Smooth muscle cell (in vitro differentiated cells): Measurements from ENCODE around the gene ZC3H13. TPM values are rescaled to one million over a fixed set of nuclear protein-coding genes. Genes with fewer than 3 reads are reported as not detected.

ENCODE experiments used
- DNase-seq: peaks from one replicate; lab custom pipeline; 2025; ENCODE audit not compliant: unreplicated experiment; lab: John Stamatoyannopoulos, UW
- H2AFZ ChIP-seq: fragments of 200-600 bp; sonication (generic); 2 replicates; pipeline ENCODE4 v1.6.0; 2016; ENCODE audit warnings: antibody characterized with exemption, low read depth, mild to moderate bottlenecking
- H3F3A ChIP-seq: fragments of 200-600 bp; sonication (generic); 2 replicates; pipeline ENCODE4 v1.6.0; 2017; ENCODE audit warnings: antibody characterized with exemption, low read depth
- H3K27ac ChIP-seq: fragments of 200-600 bp; sonication (generic); 2 replicates; pipeline ENCODE4 v1.5.1; 2016; ENCODE audit warnings: low read depth, mild to moderate bottlenecking
- H3K27me3 ChIP-seq: fragments of 200-600 bp; sonication (generic); 2 replicates; pipeline ENCODE4 v1.6.1; 2016; ENCODE audit warnings: low read depth, mild to moderate bottlenecking
- H3K36me3 ChIP-seq: fragments of 200-600 bp; sonication (generic); 2 replicates; pipeline ENCODE4 v1.5.1; 2016; ENCODE audit warnings: low read depth
- H3K4me1 ChIP-seq: fragments of 200-600 bp; sonication (generic); 2 replicates; pipeline ENCODE4 v1.5.1; 2016; ENCODE audit warnings: low read depth
- H3K4me2 ChIP-seq: fragments of 200-600 bp; sonication (generic); 2 replicates; pipeline ENCODE4 v1.6.0; 2016; ENCODE audit warnings: mild to moderate bottlenecking
- H3K4me3 ChIP-seq: fragments of 200-600 bp; sonication (generic); 2 replicates; pipeline ENCODE4 v1.5.1; 2016; ENCODE audit warnings: mild to moderate bottlenecking
- H3K79me2 ChIP-seq: fragments of 200-600 bp; sonication (generic); 2 replicates; pipeline ENCODE4 v1.6.0; 2016; ENCODE audit warnings: low read depth, mild to moderate bottlenecking
- H3K9ac ChIP-seq: fragments of 200-600 bp; sonication (generic); 2 replicates; pipeline ENCODE4 v1.6.0; 2016; ENCODE audit warnings: low read depth
- H3K9me3 ChIP-seq: fragments of 200-600 bp; sonication (generic); replicated peaks from 2 replicates; pipeline ENCODE4 v1.5.1; 2016; ENCODE audit warnings: low read depth
- H4K20me1 ChIP-seq: fragments of 200-600 bp; sonication (generic); 2 replicates; pipeline ENCODE4 v1.6.0; 2016; ENCODE audit warnings: low read depth
- WGBS: methylation state at CpG from one replicate; pipeline ENCODE4 v1.1.7; 2016; ENCODE audit warnings: low lambda C conversion rate; 5-methylcytosine and 5-hydroxymethylcytosine counted together
- polyA plus RNA-seq: library from polyadenylated mRNA; unstranded; fragments of >200 nt; fragmentation: Nextera tagmentation; extraction: Ambion mirVana; gene quantifications from 2 replicates; pipeline ENCODE4 v1.2.1, GENCODE V29; 2016
- total RNA-seq: library from RNA; depleted of rRNA; stranded (reverse); fragments of >200 nt; gene quantifications from 2 replicates; pipeline ENCODE4 v1.2.3, GENCODE V29; 2014
- TF ChIP-seq, protein P1 (sequence below): fragments of 200-600 bp; sonication (generic); IDR thresholded peaks from 2 replicates; pipeline ENCODE4 v1.5.1; 2017; ENCODE audit warnings: borderline replicate concordance, mild to moderate bottlenecking, antibody characterized with exemption; ENCODE audit not compliant: insufficient read depth, poor library complexity, severe bottlenecking

The ZC3H13 gene, protein sequence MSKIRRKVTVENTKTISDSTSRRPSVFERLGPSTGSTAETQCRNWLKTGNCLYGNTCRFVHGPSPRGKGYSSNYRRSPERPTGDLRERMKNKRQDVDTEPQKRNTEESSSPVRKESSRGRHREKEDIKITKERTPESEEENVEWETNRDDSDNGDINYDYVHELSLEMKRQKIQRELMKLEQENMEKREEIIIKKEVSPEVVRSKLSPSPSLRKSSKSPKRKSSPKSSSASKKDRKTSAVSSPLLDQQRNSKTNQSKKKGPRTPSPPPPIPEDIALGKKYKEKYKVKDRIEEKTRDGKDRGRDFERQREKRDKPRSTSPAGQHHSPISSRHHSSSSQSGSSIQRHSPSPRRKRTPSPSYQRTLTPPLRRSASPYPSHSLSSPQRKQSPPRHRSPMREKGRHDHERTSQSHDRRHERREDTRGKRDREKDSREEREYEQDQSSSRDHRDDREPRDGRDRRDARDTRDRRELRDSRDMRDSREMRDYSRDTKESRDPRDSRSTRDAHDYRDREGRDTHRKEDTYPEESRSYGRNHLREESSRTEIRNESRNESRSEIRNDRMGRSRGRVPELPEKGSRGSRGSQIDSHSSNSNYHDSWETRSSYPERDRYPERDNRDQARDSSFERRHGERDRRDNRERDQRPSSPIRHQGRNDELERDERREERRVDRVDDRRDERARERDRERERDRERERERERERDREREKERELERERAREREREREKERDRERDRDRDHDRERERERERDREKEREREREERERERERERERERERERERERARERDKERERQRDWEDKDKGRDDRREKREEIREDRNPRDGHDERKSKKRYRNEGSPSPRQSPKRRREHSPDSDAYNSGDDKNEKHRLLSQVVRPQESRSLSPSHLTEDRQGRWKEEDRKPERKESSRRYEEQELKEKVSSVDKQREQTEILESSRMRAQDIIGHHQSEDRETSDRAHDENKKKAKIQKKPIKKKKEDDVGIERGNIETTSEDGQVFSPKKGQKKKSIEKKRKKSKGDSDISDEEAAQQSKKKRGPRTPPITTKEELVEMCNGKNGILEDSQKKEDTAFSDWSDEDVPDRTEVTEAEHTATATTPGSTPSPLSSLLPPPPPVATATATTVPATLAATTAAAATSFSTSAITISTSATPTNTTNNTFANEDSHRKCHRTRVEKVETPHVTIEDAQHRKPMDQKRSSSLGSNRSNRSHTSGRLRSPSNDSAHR (N-terminal part only)
- total RNA-seq = 20.4 and 21.6 TPM in 2 replicates
- polyA plus RNA-seq = 37.7 and 41.9 TPM in 2 replicates

DNA sequence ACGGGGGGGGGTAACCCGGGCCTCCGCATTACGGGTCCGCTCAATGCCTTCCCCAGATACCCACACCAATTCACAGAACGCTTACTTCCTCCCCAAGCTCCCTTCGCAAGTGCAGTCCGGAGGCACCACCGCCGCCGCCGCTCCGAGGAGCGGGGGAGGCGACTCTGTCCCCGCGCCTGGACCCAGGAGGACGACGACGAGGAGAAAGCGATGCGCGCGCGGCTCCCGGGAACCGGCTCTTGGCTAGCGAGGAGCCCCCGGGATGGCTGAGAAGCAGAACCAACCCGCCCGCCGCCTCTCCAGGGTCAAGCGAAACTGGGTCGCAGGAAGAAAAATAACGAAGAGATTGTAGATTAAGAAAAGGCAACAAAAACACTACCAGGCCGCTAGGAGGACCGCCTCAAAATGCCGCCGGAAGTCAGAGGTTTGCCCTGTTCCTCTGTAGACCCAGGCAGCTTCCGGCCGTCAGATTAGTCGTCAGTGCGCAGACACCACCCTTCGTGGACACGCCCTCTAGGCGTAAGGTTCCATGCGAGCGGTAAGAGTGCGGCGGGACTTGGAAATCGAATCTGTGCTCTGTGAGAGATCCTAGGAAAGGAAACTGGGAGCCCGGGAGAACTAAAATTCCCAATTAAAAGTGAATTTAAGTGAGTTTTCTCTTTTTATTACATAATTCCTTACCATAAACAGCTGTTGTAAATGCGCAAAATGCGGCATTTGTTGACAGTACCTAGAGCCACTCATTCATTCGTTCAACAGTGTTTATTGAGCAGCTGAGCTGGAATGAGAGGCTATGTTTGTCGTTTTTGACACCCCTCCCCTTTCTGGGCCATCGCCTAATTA, at the start of gene ZC3H13:
Gene ZC3H13 (minus strand): TSS at position 428 of the 843 bp plus-strand sequence. CDS start 7,239 bp downstream, outside the sequence.
- peak within 1 kb of the TSS; percentile 78 for H3K4me3 ChIP-seq
- H3F3A ChIP-seq = no peaks in the 10 kb centered on the region
- TF ChIP-seq, protein P1, sequence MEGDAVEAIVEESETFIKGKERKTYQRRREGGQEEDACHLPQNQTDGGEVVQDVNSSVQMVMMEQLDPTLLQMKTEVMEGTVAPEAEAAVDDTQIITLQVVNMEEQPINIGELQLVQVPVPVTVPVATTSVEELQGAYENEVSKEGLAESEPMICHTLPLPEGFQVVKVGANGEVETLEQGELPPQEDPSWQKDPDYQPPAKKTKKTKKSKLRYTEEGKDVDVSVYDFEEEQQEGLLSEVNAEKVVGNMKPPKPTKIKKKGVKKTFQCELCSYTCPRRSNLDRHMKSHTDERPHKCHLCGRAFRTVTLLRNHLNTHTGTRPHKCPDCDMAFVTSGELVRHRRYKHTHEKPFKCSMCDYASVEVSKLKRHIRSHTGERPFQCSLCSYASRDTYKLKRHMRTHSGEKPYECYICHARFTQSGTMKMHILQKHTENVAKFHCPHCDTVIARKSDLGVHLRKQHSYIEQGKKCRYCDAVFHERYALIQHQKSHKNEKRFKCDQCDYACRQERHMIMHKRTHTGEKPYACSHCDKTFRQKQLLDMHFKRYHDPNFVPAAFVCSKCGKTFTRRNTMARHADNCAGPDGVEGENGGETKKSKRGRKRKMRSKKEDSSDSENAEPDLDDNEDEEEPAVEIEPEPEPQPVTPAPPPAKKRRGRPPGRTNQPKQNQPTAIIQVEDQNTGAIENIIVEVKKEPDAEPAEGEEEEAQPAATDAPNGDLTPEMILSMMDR = peak; percentile 16
- peak within 1 kb of the TSS; percentile 90 for H3K9ac ChIP-seq
- H2AFZ ChIP-seq = peak within 1 kb of the TSS; percentile 97
- no peaks in the 10 kb centered on the region for H3K9me3 ChIP-seq
- H3K27ac ChIP-seq = peak within 1 kb of the TSS; percentile 82
- H4K20me1 ChIP-seq = peaks cover 35% of the 10 kb centered on the region
- DNase-seq = peak; percentile 65
- under 1% methylated on average over 57 of the region's 57 CpGs for WGBS
- no peaks in the 10 kb centered on the region for H3K36me3 ChIP-seq
- H3K4me2 ChIP-seq = peak within 1 kb of the TSS; percentile 84
- H3K4me1 ChIP-seq = peaks cover 27% of the 10 kb centered on the region
- H3K27me3 ChIP-seq = no peaks in the 10 kb centered on the region
- peaks cover 48% of the 10 kb centered on the region for H3K79me2 ChIP-seq

DNA sequence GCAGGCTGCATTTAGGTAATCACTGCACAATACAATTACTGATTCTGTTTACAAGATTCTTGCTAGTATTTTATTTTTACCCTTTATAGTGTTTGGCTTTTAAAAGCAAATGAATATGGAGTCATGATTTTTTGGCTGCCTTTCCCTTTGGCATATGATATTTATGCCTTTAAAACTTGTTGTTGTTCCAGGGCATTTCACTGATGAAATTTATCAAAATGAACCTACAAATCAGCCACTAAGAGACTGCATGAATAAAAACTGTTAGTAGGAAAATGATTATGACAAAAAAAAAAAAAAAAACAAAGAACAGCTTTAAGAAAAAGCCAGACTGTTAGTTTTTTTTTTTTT, 49.7 kb upstream of the ZC3H13 start:
- Histone ChIP-seq H3K36me3 (no peaks in the 10 kb centered on the region), H3K9me3 (no peaks in the 10 kb centered on the region), H4K20me1 (no peaks in the 10 kb centered on the region), H3K27ac (no peak overlapping the region), H3F3A (no peaks in the 10 kb centered on the region), H3K4me2 (no peak overlapping the region), H3K9ac (no peak overlapping the region), H3K4me1 (no peaks in the 10 kb centered on the region), H3K4me3 (no peak overlapping the region), H3K27me3 (no peaks in the 10 kb centered on the region), H2AFZ (no peak overlapping the region), H3K79me2 (no peaks in the 10 kb centered on the region)
- DNase-seq = no peak
- TF ChIP-seq, protein P1 = no peak

DNA sequence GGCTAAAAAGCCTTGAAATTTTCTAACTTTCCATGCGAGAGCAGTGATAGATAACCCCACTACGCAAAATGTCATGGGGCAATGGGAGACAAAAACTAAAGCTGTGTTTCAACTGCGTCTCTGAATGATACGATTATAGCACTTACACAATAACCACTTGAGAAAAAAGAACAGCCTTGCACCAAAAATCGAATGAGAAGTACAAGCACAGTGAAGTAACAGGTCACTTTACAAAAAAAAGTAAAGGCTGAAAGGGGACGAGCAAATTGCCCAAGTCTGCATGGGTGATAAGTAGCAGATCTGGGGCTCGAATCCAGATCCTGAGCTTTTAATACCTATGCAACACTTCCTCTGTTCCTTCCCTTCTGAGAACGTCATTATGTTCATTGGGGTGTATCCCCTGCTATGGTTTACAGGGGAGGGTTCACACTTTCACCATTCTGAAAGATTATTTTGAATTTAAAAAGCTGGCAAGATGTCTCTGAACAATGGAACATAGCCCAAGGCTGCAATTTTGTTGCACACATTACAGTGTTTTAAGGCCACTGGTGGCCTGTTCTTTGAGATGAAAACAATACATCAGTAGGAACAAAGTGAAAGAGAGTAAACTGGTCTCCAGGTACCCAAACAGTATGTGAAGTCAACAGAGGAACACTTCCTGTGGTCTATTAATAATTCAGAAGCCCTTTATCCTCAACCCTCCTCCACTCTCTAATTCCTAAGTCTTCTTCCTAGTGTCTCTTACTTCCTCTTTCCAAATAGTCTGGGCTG, 49.1 kb upstream of the ZC3H13 start:
- Histone ChIP-seq H2AFZ (no peak overlapping the region), H3K79me2 (no peaks in the 10 kb centered on the region), H3K4me2 (no peak overlapping the region), H3K27me3 (no peaks in the 10 kb centered on the region), H3K4me3 (no peak overlapping the region), H3K9ac (no peak overlapping the region), H3K36me3 (no peaks in the 10 kb centered on the region), H3F3A (no peaks in the 10 kb centered on the region), H3K27ac (no peak overlapping the region), H3K9me3 (no peaks in the 10 kb centered on the region), H3K4me1 (no peaks in the 10 kb centered on the region), H4K20me1 (no peaks in the 10 kb centered on the region)
- TF ChIP-seq, protein P1 = no peak
- WGBS = 77% methylated on average over 8 of the region's 8 CpGs
- no peak for DNase-seq
